Liver (tissue), 9 donors: ENCODE results near the gene ING5. TPM values are rescaled to one million over a fixed set of nuclear protein-coding genes. Genes with fewer than 3 reads are reported as not detected.

Experiments used
- DNase-seq: peaks from one replicate; pipeline ENCODE4 v3.0.0-alpha.2; 2017; ENCODE audit warnings: low spot score
- H3K27ac ChIP-seq, 2 donors: one replicate each; pipeline ENCODE4 v1.7.0; 2013; ENCODE audit warnings: inconsistent platforms in 2 of 2, low read length in 2 of 2, control low read depth in 1 of 2, low read depth in 1 of 2, mild to moderate bottlenecking in 1 of 2
- H3K27me3 ChIP-seq, 4 donors: one replicate each; pipeline versions ENCODE4 v1.6.1 to v1.7.0; 2013; ENCODE audit warnings: low read length in 3 of 4, inconsistent platforms in 1 of 4, mild to moderate bottlenecking in 1 of 4, moderate library complexity in 1 of 4; ENCODE audit not compliant: control insufficient read depth in 4 of 4, insufficient read depth in 4 of 4
- H3K36me3 ChIP-seq, 4 donors: one replicate each; pipeline versions ENCODE4 v1.6.1 to v1.7.0; 2013; ENCODE audit warnings: low read length in 3 of 4, mild to moderate bottlenecking in 3 of 4, low read depth in 1 of 4, moderate library complexity in 1 of 4; ENCODE audit not compliant: control insufficient read depth in 4 of 4, insufficient read depth in 3 of 4
- H3K4me1 ChIP-seq, 4 donors: one replicate each; pipeline versions ENCODE4 v1.6.1 to v1.7.0; 2013; ENCODE audit warnings: low read length in 3 of 4, mild to moderate bottlenecking in 3 of 4, moderate library complexity in 1 of 4; ENCODE audit not compliant: control insufficient read depth in 4 of 4, insufficient read depth in 4 of 4
- H3K4me3 ChIP-seq, 3 donors: one replicate each; pipeline versions ENCODE4 v1.6.1 to v1.7.0; 2013; ENCODE audit warnings: low read length in 3 of 3, control low read depth in 1 of 3, low read depth in 1 of 3, mild to moderate bottlenecking in 1 of 3
- H3K9ac ChIP-seq, 2 donors: one replicate each; pipeline ENCODE4 v1.7.0; 2013; ENCODE audit warnings: low read length in 2 of 2, mild to moderate bottlenecking in 2 of 2, moderate library complexity in 2 of 2, control low read depth in 1 of 2, low read depth in 1 of 2
- H3K9me3 ChIP-seq, 4 donors: one replicate each; pipeline versions ENCODE4 v1.6.1 to v1.7.0; 2013; ENCODE audit warnings: low read length in 3 of 4; ENCODE audit not compliant: control insufficient read depth in 4 of 4
- ATF3 ChIP-seq: IDR thresholded peaks from 2 replicates; pipeline ENCODE4 v1.6.1; 2016; ENCODE audit warnings: antibody characterized with exemption
- CTCF ChIP-seq: fragments of 150-350 bp; IDR thresholded peaks from 2 replicates; pipeline ENCODE4 v1.5.1; 2017; ENCODE audit warnings: improper control_type of control experiment, low read depth, low read length; ENCODE audit not compliant: missing input control
- EGR1 ChIP-seq, 2 donors: IDR thresholded peaks; 2 replicates each; pipeline ENCODE4 v1.6.1; 2016 to 2018; ENCODE audit warnings: antibody characterized with exemption in 2 of 2, low read depth in 2 of 2
- FOXA1 ChIP-seq: IDR thresholded peaks from 2 replicates; pipeline ENCODE4 v1.6.1; 2016; ENCODE audit warnings: antibody characterized with exemption
- FOXA2 ChIP-seq: IDR thresholded peaks from 2 replicates; pipeline ENCODE4 v1.6.1; 2016; ENCODE audit warnings: antibody characterized with exemption
- GABPA ChIP-seq, 2 donors: IDR thresholded peaks in 1 of 2; conservative IDR thresholded peaks in 1 of 2; 2 replicates each; pipeline ENCODE4 v1.6.1; 2016; ENCODE audit warnings: antibody characterized with exemption in 2 of 2, mild to moderate bottlenecking in 1 of 2, moderate library complexity in 1 of 2
- HNF4A ChIP-seq, 2 donors: conservative IDR thresholded peaks; 2 replicates each; pipeline ENCODE4 v1.6.1; 2016; ENCODE audit warnings: antibody characterized with exemption in 2 of 2, mild to moderate bottlenecking in 2 of 2
- HNF4G ChIP-seq: IDR thresholded peaks from 2 replicates; pipeline ENCODE4 v1.6.1; 2016; ENCODE audit warnings: antibody characterized with exemption
- JUND ChIP-seq, 2 donors: IDR thresholded peaks; 2 replicates each; pipeline ENCODE4 v1.6.1; 2016; ENCODE audit warnings: antibody characterized with exemption in 2 of 2
- MAX ChIP-seq: IDR thresholded peaks from 2 replicates; pipeline ENCODE4 v1.6.1; 2016; ENCODE audit warnings: antibody characterized with exemption
- NR2F2 ChIP-seq: IDR thresholded peaks from 2 replicates; pipeline ENCODE4 v1.6.1; 2016; ENCODE audit warnings: antibody characterized with exemption
- RAD21 ChIP-seq, 2 donors: IDR thresholded peaks; 2 replicates each; pipeline ENCODE4 v1.6.1; 2016; ENCODE audit warnings: antibody characterized with exemption in 2 of 2, mild to moderate bottlenecking in 2 of 2
- REST ChIP-seq: IDR thresholded peaks from 2 replicates; pipeline ENCODE4 v1.6.1; 2016; ENCODE audit warnings: antibody characterized with exemption, mild to moderate bottlenecking
- RXRA ChIP-seq, 2 donors: IDR thresholded peaks; 2 replicates each; pipeline ENCODE4 v1.6.1; 2017 to 2018; ENCODE audit warnings: antibody characterized with exemption in 2 of 2, mild to moderate bottlenecking in 1 of 2
- SP1 ChIP-seq: IDR thresholded peaks from 2 replicates; pipeline ENCODE4 v1.6.1; 2018; ENCODE audit warnings: antibody characterized with exemption, mild to moderate bottlenecking
- TAF1 ChIP-seq: conservative IDR thresholded peaks from 2 replicates; pipeline ENCODE4 v1.6.1; 2016; ENCODE audit warnings: antibody characterized with exemption, mild to moderate bottlenecking
- YY1 ChIP-seq: IDR thresholded peaks from 2 replicates; pipeline ENCODE4 v1.6.1; 2016; ENCODE audit warnings: antibody characterized with exemption, mild to moderate bottlenecking
- ZBTB33 ChIP-seq: IDR thresholded peaks from 2 replicates; pipeline ENCODE4 v1.6.1; 2016; ENCODE audit warnings: antibody characterized with exemption
- WGBS: extraction: QIAGEN DNeasy Blood & Tissue Kit; methylation state at CpG from one replicate; pipeline ENCODE4 v1.1.7; 2013; 5-methylcytosine and 5-hydroxymethylcytosine counted together
- polyA plus RNA-seq, 2 donors: library from polyadenylated mRNA; stranded (reverse) in 1 of 2; unstranded in 1 of 2; fragments of 200-250 nt in 1 of 2; fragments of >200 nt in 1 of 2; fragmentation: Nextera tagmentation in 1 of 2; extraction: Ambion mirVana in 1 of 2; gene quantifications; one replicate each; pipeline versions ENCODE4 v1.2.1 to v1.2.3, GENCODE V29; 2013 to 2015
- total RNA-seq, 2 donors: library from RNA; depleted of rRNA; stranded (reverse); fragments of >200 nt; gene quantifications; one replicate each; pipeline ENCODE4 v1.2.3, GENCODE V29; 2014
- donor health status: healthy.
- donor health status: healthy.
- donor health status: healthy.
- donor health status: healthy.
- donor health status: healthy.

ING5 gene
- total and polyA plus RNA-seq, 4 donors, result 7.2 to 24.2 (median 13.9) TPM

- DNase-seq, result no peak
- Histone ChIP-seq H3K4me1 (peaks cover 0 to 6% (median 1%) of the 10 kb centered on the region in 4 donors), H3K27ac (no peak overlapping the region), H3K27me3 (no peaks in the 10 kb centered on the region), H3K9me3 (no peaks in the 10 kb centered on the region), H3K9ac (no peak overlapping the region), H3K36me3 (peaks cover 0 to 5% (median 0%) of the 10 kb centered on the region in 4 donors), H3K4me3 (no peak overlapping the region)
- 93% methylated on average over 6 of the region's 6 CpGs for WGBS
- TF ChIP-seq RXRA (IDR thresholded peaks at IDR 0.05) (no peak), EGR1 (IDR thresholded peaks at IDR 0.05; ENCODE audit: low read depth in 2 of 2) (no peak), RAD21 (IDR thresholded peaks at IDR 0.05) (no peak), ATF3 (no peak), REST (no peak), HNF4G (no peak), FOXA2 (no peak), NR2F2 (no peak), JUND (IDR thresholded peaks at IDR 0.05) (no peak), CTCF (no peak), ZBTB33 (no peak), TAF1 (no peak), MAX (no peak), HNF4A (conservative IDR thresholded peaks at IDR 0.05) (no peak), SP1 (no peak), FOXA1 (no peak)
Observed at GRCh38 chr2:241729868-241730267, 28.0 kb downstream of the ING5 start.

- Histone ChIP-seq H3K4me3 (no peak overlapping the region), H3K9ac (no peak overlapping the region), H3K4me1 (peaks cover 2 to 15% (median 8%) of the 10 kb centered on the region in 4 donors), H3K27ac (no peak overlapping the region), H3K9me3 (no peaks in the 10 kb centered on the region), H3K27me3 (no peaks in the 10 kb centered on the region), H3K36me3 (no peaks in the 10 kb centered on the region)
- TF ChIP-seq GABPA (IDR thresholded peaks at IDR 0.05 in 1 of 2, conservative IDR thresholded peaks at IDR 0.05 in 1 of 2) (no peak), NR2F2 (no peak), YY1 (no peak), SP1 (no peak), REST (no peak)
- DNase-seq, result no peak
- 85% methylated on average over 12 of the region's 12 CpGs for WGBS
Observed at GRCh38 chr2:241730671-241731293, 28.9 kb downstream of the ING5 start.
